RWPE2 (cell line): ENCODE data around the gene SQOR.

ENCODE experiments used
- ATAC-seq: fragments of 200-7000 bp; cut with Tn5 transposase; 3 replicates; pipeline ENCODE4 v1.9.1; 2021; ENCODE audit warnings: low read depth
- DNase-seq: peaks from one replicate; pipeline ENCODE4 v3.0.0-alpha.2; 2020; ENCODE audit warnings: low spot score
- H3K27ac ChIP-seq: fragments of 450-650 bp; 2 replicates; pipeline ENCODE4 v1.5.1; 2017; ENCODE audit warnings: mild to moderate bottlenecking; ENCODE audit not compliant: poor library complexity, severe bottlenecking
- H3K27me3 ChIP-seq: fragments of 250-450 bp; sonication (Bioruptor Pico); 2 replicates; pipeline ENCODE4 v1.5.1; 2021; ENCODE audit warnings: mild to moderate bottlenecking, moderate library complexity; ENCODE audit not compliant: insufficient read depth, poor library complexity, severe bottlenecking
- H3K36me3 ChIP-seq: fragments of 250-450 bp; sonication (Bioruptor Pico); 2 replicates; pipeline ENCODE4 v1.5.1; 2020; ENCODE audit warnings: low read depth, mild to moderate bottlenecking, moderate library complexity
- H3K4me1 ChIP-seq: fragments of 250-450 bp; sonication (Bioruptor Pico); 2 replicates; pipeline ENCODE4 v1.5.1; 2021; ENCODE audit warnings: mild to moderate bottlenecking, moderate library complexity; ENCODE audit not compliant: insufficient read depth, poor library complexity, severe bottlenecking
- H3K4me3 ChIP-seq: fragments of 250-450 bp; sonication (Bioruptor Pico); 2 replicates; pipeline ENCODE4 v1.5.1; 2021; ENCODE audit warnings: mild to moderate bottlenecking, moderate library complexity; ENCODE audit not compliant: severe bottlenecking
- H3K9me3 ChIP-seq: fragments of 250-450 bp; sonication (Bioruptor Pico); 2 replicates; pipeline ENCODE4 v1.5.1; 2021; ENCODE audit warnings: mild to moderate bottlenecking, moderate library complexity; ENCODE audit not compliant: severe bottlenecking
- CTCF ChIP-seq: fragments of 450-650 bp; IDR thresholded peaks from one replicate; pipeline ENCODE4 v1.5.1; 2017; ENCODE audit warnings: mild to moderate bottlenecking, moderate library complexity; ENCODE audit not compliant: poor library complexity, severe bottlenecking

SQOR gene

GRCh38 chr15:45654749-45655148 lies 19.9 kb downstream of the SQOR start:
- no peak overlapping the region for H3K4me3 ChIP-seq
- H3K36me3 ChIP-seq, result peaks cover 43% of the 10 kb centered on the region
- H3K27ac ChIP-seq, result no peak overlapping the region
- TF ChIP-seq CTCF, result no peak
- ATAC-seq (no peak), DNase-seq (no peak)
- H3K27me3 ChIP-seq, result no peaks in the 10 kb centered on the region
- H3K4me1 ChIP-seq, result peaks cover 7% of the 10 kb centered on the region
- no peaks in the 10 kb centered on the region for H3K9me3 ChIP-seq

- peaks cover 52% of the 10 kb centered on the region for H3K36me3 ChIP-seq
- no peaks in the 10 kb centered on the region for H3K9me3 ChIP-seq
- H3K27ac ChIP-seq, result no peak overlapping the region
- H3K4me1 ChIP-seq, result peaks cover 3% of the 10 kb centered on the region
- H3K4me3 ChIP-seq, result no peak overlapping the region
- ATAC-seq, result no peak
- TF ChIP-seq CTCF, result no peak
- no peak for DNase-seq
- H3K27me3 ChIP-seq, result no peaks in the 10 kb centered on the region
Measured at GRCh38 chr15:45657254-45657653, 22.4 kb downstream of the SQOR start.

- ATAC-seq (no peak), DNase-seq (no peak)
- Histone ChIP-seq H3K4me1 (peaks cover 3% of the 10 kb centered on the region), H3K4me3 (no peak overlapping the region), H3K27me3 (no peaks in the 10 kb centered on the region), H3K27ac (no peak overlapping the region), H3K9me3 (no peaks in the 10 kb centered on the region), H3K36me3 (peaks cover 59% of the 10 kb centered on the region)
- no peak for TF ChIP-seq CTCF
Measured at GRCh38 chr15:45657764-45658545, 23.1 kb downstream of the SQOR start.

GRCh38 chr15:45660231-45660979 lies 25.6 kb downstream of the SQOR start:
- Histone ChIP-seq H3K4me1 (no peaks in the 10 kb centered on the region), H3K27ac (peak overlapping the region; percentile 1), H3K36me3 (peaks cover 79% of the 10 kb centered on the region), H3K4me3 (no peak overlapping the region), H3K9me3 (no peaks in the 10 kb centered on the region), H3K27me3 (no peaks in the 10 kb centered on the region)
- ATAC-seq (no peak), DNase-seq (no peak)
- no peak for TF ChIP-seq CTCF
